Loucy (cell line): ENCODE data around the gene CYSTM1.
A peak's percentile ranks its signal among the peaks of the same experiment; 100 is the strongest.

ENCODE experiments used
- H2AFZ ChIP-seq: fragments of 200-600 bp; sonication (generic); 2 replicates; pipeline ENCODE4 v1.6.0; 2016; ENCODE audit warnings: antibody characterized with exemption, mild to moderate bottlenecking, low read length, moderate library complexity
- H3F3A ChIP-seq: fragments of 200-600 bp; 2 replicates; pipeline ENCODE4 v1.6.0; 2016; ENCODE audit warnings: antibody characterized with exemption, low read depth, mild to moderate bottlenecking
- H3K27me3 ChIP-seq: fragments of 200-600 bp; sonication (generic); 2 replicates; pipeline ENCODE4 v1.6.1; 2014; ENCODE audit warnings: low read length, mild to moderate bottlenecking; ENCODE audit not compliant: insufficient read depth, poor library complexity, severe bottlenecking
- H3K36me3 ChIP-seq: fragments of 200-600 bp; sonication (generic); 2 replicates; pipeline ENCODE4 v1.6.1; 2016; ENCODE audit warnings: low read length; ENCODE audit not compliant: insufficient read depth
- H3K4me1 ChIP-seq: fragments of 200-600 bp; sonication (generic); 2 replicates; pipeline ENCODE4 v1.5.1; 2014; ENCODE audit warnings: low read length, mild to moderate bottlenecking; ENCODE audit not compliant: insufficient read depth, poor library complexity, severe bottlenecking
- H3K4me2 ChIP-seq: fragments of 200-600 bp; sonication (generic); 2 replicates; pipeline ENCODE4 v1.6.0; 2014; ENCODE audit warnings: antibody characterized with exemption, low read length, low read depth, mild to moderate bottlenecking; ENCODE audit not compliant: poor library complexity, severe bottlenecking
- H3K4me3 ChIP-seq: fragments of 200-600 bp; sonication (generic); 2 replicates; pipeline ENCODE4 v1.5.1; 2014; ENCODE audit warnings: low read length, mild to moderate bottlenecking, mixed read lengths; ENCODE audit not compliant: poor library complexity, severe bottlenecking
- H3K79me2 ChIP-seq: fragments of 200-600 bp; sonication (generic); 2 replicates; pipeline ENCODE4 v1.6.1; 2014; ENCODE audit warnings: low read length; ENCODE audit not compliant: insufficient read depth
- H3K9ac ChIP-seq: fragments of 200-600 bp; sonication (generic); 2 replicates; pipeline ENCODE4 v1.6.0; 2014; ENCODE audit warnings: mild to moderate bottlenecking, low read depth, low read length, moderate library complexity; ENCODE audit not compliant: poor library complexity, severe bottlenecking
- H3K9me2 ChIP-seq: fragments of 200-600 bp; sonication (generic); replicated peaks from 2 replicates; pipeline ENCODE4 v1.6.1; 2016; ENCODE audit warnings: low read depth, low read length, mixed read lengths
- H3K9me3 ChIP-seq: fragments of 200-600 bp; sonication (generic); 2 replicates; pipeline ENCODE4 v1.6.1; 2014; ENCODE audit warnings: mild to moderate bottlenecking, antibody characterized with exemption, low read length, low read depth; ENCODE audit not compliant: insufficient read depth
- H4K20me1 ChIP-seq: fragments of 200-600 bp; sonication (generic); 2 replicates; pipeline ENCODE4 v1.6.0; 2014; ENCODE audit warnings: antibody characterized with exemption, low read length, mild to moderate bottlenecking; ENCODE audit not compliant: insufficient read depth, poor library complexity, severe bottlenecking
- EZH2phosphoT487 ChIP-seq: fragments of 200-600 bp; IDR thresholded peaks from 2 replicates; pipeline ENCODE4 v1.6.1; 2018; ENCODE audit warnings: antibody characterized with exemption, mild to moderate bottlenecking, moderate library complexity, borderline replicate concordance
- TF ChIP-seq, protein P1 (sequence below): fragments of 200-600 bp; sonication (generic); conservative IDR thresholded peaks from 2 replicates; pipeline ENCODE4 v1.5.1; 2014; ENCODE audit warnings: mild to moderate bottlenecking, antibody characterized with exemption, low read length

Gene CYSTM1

GRCh38 chr5:140175367-140176030 lies 511 bp downstream of the CYSTM1 start:
- H3K9me3 ChIP-seq, result no peaks in the 10 kb centered on the region
- H3F3A ChIP-seq, result peaks cover 10% of the 10 kb centered on the region; the same call in 1 of the 2 replicates
- H3K4me3 ChIP-seq, result peak overlapping the region; percentile 83
- no peaks in the 10 kb centered on the region for H3K36me3 ChIP-seq
- H4K20me1 ChIP-seq, result no peaks in the 10 kb centered on the region
- H3K79me2 ChIP-seq, result no peaks in the 10 kb centered on the region
- H3K27me3 ChIP-seq, result no peaks in the 10 kb centered on the region
- peaks cover 11% of the 10 kb centered on the region for H3K4me1 ChIP-seq
- no peaks in the 10 kb centered on the region for H3K9me2 ChIP-seq
- H3K4me2 ChIP-seq, result peak overlapping the region; percentile 82
- no peak for TF ChIP-seq EZH2phosphoT487
- TF ChIP-seq, protein P1, sequence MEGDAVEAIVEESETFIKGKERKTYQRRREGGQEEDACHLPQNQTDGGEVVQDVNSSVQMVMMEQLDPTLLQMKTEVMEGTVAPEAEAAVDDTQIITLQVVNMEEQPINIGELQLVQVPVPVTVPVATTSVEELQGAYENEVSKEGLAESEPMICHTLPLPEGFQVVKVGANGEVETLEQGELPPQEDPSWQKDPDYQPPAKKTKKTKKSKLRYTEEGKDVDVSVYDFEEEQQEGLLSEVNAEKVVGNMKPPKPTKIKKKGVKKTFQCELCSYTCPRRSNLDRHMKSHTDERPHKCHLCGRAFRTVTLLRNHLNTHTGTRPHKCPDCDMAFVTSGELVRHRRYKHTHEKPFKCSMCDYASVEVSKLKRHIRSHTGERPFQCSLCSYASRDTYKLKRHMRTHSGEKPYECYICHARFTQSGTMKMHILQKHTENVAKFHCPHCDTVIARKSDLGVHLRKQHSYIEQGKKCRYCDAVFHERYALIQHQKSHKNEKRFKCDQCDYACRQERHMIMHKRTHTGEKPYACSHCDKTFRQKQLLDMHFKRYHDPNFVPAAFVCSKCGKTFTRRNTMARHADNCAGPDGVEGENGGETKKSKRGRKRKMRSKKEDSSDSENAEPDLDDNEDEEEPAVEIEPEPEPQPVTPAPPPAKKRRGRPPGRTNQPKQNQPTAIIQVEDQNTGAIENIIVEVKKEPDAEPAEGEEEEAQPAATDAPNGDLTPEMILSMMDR, result peak; percentile 39
- peak overlapping the region; percentile 72 for H3K9ac ChIP-seq
- peak overlapping the region; percentile 98 for H2AFZ ChIP-seq

DNA sequence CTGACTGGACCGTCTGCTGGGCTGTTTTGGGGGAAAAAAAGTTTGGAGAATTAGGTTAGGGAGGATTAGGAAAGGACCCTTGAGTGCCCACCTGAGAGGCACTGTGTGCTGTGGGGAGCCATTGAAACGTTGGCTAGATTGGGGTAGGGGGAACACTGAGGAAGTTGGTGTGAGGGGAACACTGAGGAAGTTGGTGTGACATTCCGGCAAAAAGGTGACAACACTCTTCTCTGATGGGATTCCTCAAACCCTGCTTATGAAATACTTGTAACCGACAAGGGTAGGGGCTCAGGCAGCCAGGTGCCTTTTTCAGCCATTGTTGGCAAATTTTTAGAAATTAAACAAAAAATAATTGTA lies 1.0 kb downstream of the CYSTM1 start:
- H3K36me3 ChIP-seq, result no peaks in the 10 kb centered on the region
- peak overlapping the region; percentile 72 for H3K9ac ChIP-seq
- no peaks in the 10 kb centered on the region for H3K9me3 ChIP-seq
- no peaks in the 10 kb centered on the region for H3K79me2 ChIP-seq
- no peaks in the 10 kb centered on the region for H4K20me1 ChIP-seq
- H2AFZ ChIP-seq, result peak overlapping the region; percentile 98
- TF ChIP-seq, protein P1, result no peak
- no peak for TF ChIP-seq EZH2phosphoT487
- H3K9me2 ChIP-seq, result no peaks in the 10 kb centered on the region
- peak overlapping the region; percentile 82 for H3K4me2 ChIP-seq
- H3K4me3 ChIP-seq, result peak overlapping the region; percentile 83
- H3F3A ChIP-seq, result peaks cover 10% of the 10 kb centered on the region; the same call in 1 of the 2 replicates
- no peaks in the 10 kb centered on the region for H3K27me3 ChIP-seq
- H3K4me1 ChIP-seq, result peaks cover 11% of the 10 kb centered on the region

GRCh38 chr5:140178086-140178410 lies 3.1 kb downstream of the CYSTM1 start:
- Histone ChIP-seq H2AFZ (no peak overlapping the region), H3F3A (peaks cover 10% of the 10 kb centered on the region; the same call in 1 of the 2 replicates), H3K9me2 (no peaks in the 10 kb centered on the region), H3K4me1 (peaks cover 17% of the 10 kb centered on the region), H3K27me3 (no peaks in the 10 kb centered on the region), H3K36me3 (no peaks in the 10 kb centered on the region), H3K9me3 (no peaks in the 10 kb centered on the region), H3K79me2 (no peaks in the 10 kb centered on the region), H4K20me1 (no peaks in the 10 kb centered on the region), H3K4me3 (no peak overlapping the region), H3K9ac (no peak overlapping the region), H3K4me2 (no peak overlapping the region)
- TF ChIP-seq EZH2phosphoT487, result no peak
- TF ChIP-seq, protein P1, result no peak
